ENCODE data around the gene CNTNAP4. TPM values are rescaled to one million over a fixed set of nuclear protein-coding genes. Genes with fewer than 3 reads are reported as not detected.

CNTNAP4 gene
- total RNA-seq, 2 donors from 2014 or later: not detected

DNA sequence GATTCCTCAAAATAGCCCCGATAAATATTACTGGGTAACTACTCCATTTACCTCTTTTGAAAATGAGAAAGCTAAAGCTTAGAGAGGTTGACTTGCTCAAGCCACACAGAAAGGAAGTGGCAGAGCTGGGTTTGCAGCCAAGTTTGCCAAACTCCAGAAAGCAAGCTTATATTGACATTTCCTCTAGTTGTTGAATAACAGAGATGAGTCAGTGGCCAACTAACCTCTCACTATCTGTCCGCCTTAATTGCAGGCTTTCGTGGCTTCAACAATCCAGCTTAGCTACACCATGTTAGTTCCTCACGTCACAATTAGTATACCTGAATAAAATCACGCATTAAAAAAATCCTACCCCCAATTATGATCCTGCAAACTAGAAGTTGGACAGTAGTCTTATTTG lies 151.7 kb downstream of the CNTNAP4 start:
- TF ChIP-seq, protein P1, sequence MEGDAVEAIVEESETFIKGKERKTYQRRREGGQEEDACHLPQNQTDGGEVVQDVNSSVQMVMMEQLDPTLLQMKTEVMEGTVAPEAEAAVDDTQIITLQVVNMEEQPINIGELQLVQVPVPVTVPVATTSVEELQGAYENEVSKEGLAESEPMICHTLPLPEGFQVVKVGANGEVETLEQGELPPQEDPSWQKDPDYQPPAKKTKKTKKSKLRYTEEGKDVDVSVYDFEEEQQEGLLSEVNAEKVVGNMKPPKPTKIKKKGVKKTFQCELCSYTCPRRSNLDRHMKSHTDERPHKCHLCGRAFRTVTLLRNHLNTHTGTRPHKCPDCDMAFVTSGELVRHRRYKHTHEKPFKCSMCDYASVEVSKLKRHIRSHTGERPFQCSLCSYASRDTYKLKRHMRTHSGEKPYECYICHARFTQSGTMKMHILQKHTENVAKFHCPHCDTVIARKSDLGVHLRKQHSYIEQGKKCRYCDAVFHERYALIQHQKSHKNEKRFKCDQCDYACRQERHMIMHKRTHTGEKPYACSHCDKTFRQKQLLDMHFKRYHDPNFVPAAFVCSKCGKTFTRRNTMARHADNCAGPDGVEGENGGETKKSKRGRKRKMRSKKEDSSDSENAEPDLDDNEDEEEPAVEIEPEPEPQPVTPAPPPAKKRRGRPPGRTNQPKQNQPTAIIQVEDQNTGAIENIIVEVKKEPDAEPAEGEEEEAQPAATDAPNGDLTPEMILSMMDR (IDR thresholded peaks at IDR 0.05): no peak
- DNase-seq: no peak
- H3K9me3 ChIP-seq: no peaks in the 10 kb centered on the region
- H3K9ac ChIP-seq (ENCODE audit: low read depth in 2 of 2, low read length in 2 of 2): no peak overlapping the region
- intact Hi-C loops (cut with DNase I): no loop called here
- H3K36me3 ChIP-seq: no peaks in the 10 kb centered on the region
- H3K27ac ChIP-seq: no peak overlapping the region
- no peaks in the 10 kb centered on the region for H3K27me3 ChIP-seq
- H3K4me3 ChIP-seq: no peak overlapping the region
- no peaks in the 10 kb centered on the region for H3K4me1 ChIP-seq

DNA sequence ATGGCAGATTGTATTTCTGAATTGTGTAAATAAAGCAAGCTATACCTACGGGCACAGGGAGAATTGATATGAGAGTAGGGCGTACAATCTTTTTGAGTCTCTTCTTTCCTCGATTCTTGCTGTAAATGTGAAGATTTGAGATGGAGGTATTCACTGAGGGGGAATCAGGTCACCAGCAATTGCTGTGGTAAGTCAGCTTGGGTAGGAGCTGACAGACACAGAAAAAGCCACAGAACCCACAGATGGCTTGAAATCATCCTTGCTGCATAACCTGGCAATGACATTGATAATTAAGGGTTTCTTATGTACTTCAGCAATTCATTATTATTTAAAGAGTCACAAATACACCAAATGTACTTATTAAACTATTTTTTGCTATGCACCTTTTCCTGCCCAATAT lies 164.2 kb downstream of the CNTNAP4 start:
- Histone ChIP-seq H3K27ac (no peak overlapping the region), H3K4me3 (no peak overlapping the region), H3K9me3 (no peaks in the 10 kb centered on the region), H3K36me3 (no peaks in the 10 kb centered on the region), H3K27me3 (no peaks in the 10 kb centered on the region), H3K9ac (ENCODE audit: low read depth in 2 of 2, low read length in 2 of 2) (no peak overlapping the region), H3K4me1 (no peaks in the 10 kb centered on the region)
- intact Hi-C loops (cut with DNase I): no loop called here
- TF ChIP-seq, protein P1 (IDR thresholded peaks at IDR 0.05): no peak
- DNase-seq: no peak

DNA sequence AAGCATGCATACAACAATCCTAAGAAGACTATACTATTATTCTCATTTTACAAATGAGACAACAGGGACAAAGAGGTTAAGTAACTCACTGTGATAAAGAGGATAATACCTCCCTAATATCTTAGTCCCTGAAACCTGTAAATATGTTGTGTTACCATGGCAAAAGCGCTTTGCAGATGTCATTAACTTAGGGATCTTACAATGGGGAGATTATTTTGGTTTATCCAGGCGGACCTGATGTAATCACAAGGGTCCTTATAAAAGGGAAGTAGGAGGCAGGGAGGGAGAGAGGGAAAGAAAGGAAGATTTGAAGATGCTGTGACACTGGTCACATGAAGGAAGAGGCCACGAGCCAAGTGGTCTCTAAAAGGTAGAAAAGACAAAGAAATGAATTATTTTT lies 164.7 kb downstream of the CNTNAP4 start:
- intact Hi-C loops (cut with DNase I): no loop called here

DNA sequence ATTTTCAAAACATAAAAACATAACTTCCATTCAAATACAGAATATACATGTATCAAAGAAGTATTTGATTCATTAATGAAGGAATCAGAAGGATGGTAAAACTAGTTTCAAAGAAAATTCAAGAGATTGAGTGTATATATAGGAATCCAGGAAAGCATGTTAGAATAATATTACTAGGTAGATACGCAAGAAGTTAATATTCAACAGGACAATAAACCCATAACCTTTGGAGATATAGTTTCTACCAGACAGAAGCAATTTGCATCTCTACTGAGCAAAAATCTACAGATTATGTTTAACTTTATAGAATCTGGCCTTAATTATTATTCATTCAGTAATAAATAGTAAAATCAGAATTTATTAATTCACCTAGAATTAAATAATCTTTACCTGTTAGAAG lies 166.8 kb downstream of the CNTNAP4 start:
- Histone ChIP-seq H3K36me3 (no peaks in the 10 kb centered on the region), H3K4me1 (no peaks in the 10 kb centered on the region), H3K4me3 (no peak overlapping the region), H3K27ac (no peak overlapping the region), H3K9ac (ENCODE audit: low read depth in 2 of 2, low read length in 2 of 2) (no peak overlapping the region), H3K9me3 (no peaks in the 10 kb centered on the region), H3K27me3 (no peaks in the 10 kb centered on the region)
- intact Hi-C loops (cut with DNase I): no loop called here
- no peak for DNase-seq
- TF ChIP-seq, protein P1 (IDR thresholded peaks at IDR 0.05): no peak

More for the DNA sequence above, 164.7 kb downstream of the CNTNAP4 start:
- Histone ChIP-seq H3K9ac (ENCODE audit: low read depth in 2 of 2, low read length in 2 of 2) (no peak overlapping the region), H3K27me3 (no peaks in the 10 kb centered on the region), H3K4me1 (no peaks in the 10 kb centered on the region), H3K4me3 (no peak overlapping the region), H3K27ac (no peak overlapping the region), H3K9me3 (no peaks in the 10 kb centered on the region), H3K36me3 (no peaks in the 10 kb centered on the region)
- no peak for DNase-seq
- TF ChIP-seq, protein P1 (IDR thresholded peaks at IDR 0.05): no peak

DNA sequence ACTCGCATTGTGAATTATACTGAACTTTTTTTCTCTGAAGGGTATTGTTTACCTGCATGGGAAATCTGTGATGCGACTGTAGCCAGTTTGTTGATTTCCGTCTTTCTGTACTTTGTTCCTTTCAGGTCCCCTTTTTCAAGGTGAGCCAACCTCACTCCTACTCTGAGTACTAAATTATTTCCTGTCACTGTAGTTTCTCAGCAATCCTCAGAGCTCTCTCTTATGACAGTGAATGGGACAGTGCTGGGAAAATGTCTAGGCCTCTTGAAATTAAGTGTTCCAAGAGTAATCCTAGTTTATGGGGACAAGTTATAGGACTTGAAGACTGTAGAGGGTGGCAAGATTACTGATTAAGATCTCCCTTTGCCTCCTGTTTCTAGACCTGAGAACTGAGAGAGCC lies 167.6 kb downstream of the CNTNAP4 start:
- H3K36me3 ChIP-seq: no peaks in the 10 kb centered on the region
- no peaks in the 10 kb centered on the region for H3K27me3 ChIP-seq
- no peak overlapping the region for H3K9ac ChIP-seq (ENCODE audit: low read depth in 2 of 2, low read length in 2 of 2)
- H3K4me3 ChIP-seq: no peak overlapping the region
- TF ChIP-seq, protein P1 (IDR thresholded peaks at IDR 0.05): no peak
- DNase-seq: no peak
- intact Hi-C loops (cut with DNase I): no loop called here
- H3K9me3 ChIP-seq: no peaks in the 10 kb centered on the region
- H3K4me1 ChIP-seq: no peaks in the 10 kb centered on the region
- no peak overlapping the region for H3K27ac ChIP-seq

DNA sequence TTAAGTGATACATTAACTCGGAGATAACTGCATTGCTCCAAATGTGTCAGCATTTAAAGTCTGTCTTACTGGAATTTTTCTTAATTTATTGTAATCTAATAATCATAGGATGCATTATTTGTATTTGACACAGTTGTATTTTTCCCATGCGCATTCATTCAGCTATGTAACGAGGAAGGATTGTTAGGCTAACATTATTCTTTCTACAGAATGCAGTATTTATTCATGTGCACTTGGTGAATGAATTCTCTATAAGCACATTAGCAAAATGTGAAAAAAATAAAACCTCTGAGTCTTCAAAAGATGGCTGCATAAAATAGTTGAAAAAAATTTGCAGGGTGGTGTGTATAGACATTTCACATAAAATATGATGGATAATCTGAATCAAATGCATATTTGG lies 168.6 kb downstream of the CNTNAP4 start:
- TF ChIP-seq, protein P1 (IDR thresholded peaks at IDR 0.05): no peak
- Histone ChIP-seq H3K27ac (no peak overlapping the region), H3K27me3 (no peaks in the 10 kb centered on the region), H3K4me3 (no peak overlapping the region), H3K9me3 (no peaks in the 10 kb centered on the region), H3K36me3 (no peaks in the 10 kb centered on the region), H3K4me1 (no peaks in the 10 kb centered on the region), H3K9ac (ENCODE audit: low read depth in 2 of 2, low read length in 2 of 2) (no peak overlapping the region)
- intact Hi-C loops (cut with DNase I): no loop called here
- no peak for DNase-seq
